ENCODE results near the gene MAD2L2.

- TF ChIP-seq POLR2A (IDR thresholded peaks at IDR 0.05; ENCODE audit: borderline replicate concordance, extremely low read depth, insufficient read depth, insufficient read length) = no peak
- TF ChIP-seq, protein P1, sequence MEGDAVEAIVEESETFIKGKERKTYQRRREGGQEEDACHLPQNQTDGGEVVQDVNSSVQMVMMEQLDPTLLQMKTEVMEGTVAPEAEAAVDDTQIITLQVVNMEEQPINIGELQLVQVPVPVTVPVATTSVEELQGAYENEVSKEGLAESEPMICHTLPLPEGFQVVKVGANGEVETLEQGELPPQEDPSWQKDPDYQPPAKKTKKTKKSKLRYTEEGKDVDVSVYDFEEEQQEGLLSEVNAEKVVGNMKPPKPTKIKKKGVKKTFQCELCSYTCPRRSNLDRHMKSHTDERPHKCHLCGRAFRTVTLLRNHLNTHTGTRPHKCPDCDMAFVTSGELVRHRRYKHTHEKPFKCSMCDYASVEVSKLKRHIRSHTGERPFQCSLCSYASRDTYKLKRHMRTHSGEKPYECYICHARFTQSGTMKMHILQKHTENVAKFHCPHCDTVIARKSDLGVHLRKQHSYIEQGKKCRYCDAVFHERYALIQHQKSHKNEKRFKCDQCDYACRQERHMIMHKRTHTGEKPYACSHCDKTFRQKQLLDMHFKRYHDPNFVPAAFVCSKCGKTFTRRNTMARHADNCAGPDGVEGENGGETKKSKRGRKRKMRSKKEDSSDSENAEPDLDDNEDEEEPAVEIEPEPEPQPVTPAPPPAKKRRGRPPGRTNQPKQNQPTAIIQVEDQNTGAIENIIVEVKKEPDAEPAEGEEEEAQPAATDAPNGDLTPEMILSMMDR (IDR thresholded peaks at IDR 0.05 in 2 of 3, conservative IDR thresholded peaks at IDR 0.05 in 1 of 3; ENCODE audit: borderline replicate concordance in 1 of 3, insufficient read depth in 1 of 3, low read depth in 2 of 3, low read length in 2 of 3) = no peak
- no peak for TF ChIP-seq EGR1 (IDR thresholded peaks at IDR 0.05; ENCODE audit: low read depth)
- no peak for TF ChIP-seq POLR2AphosphoS5 (IDR thresholded peaks at IDR 0.05; ENCODE audit: low read depth, low read length)
- no peak for TF ChIP-seq MAX (IDR thresholded peaks at IDR 0.05)
- TF ChIP-seq, protein P2, sequence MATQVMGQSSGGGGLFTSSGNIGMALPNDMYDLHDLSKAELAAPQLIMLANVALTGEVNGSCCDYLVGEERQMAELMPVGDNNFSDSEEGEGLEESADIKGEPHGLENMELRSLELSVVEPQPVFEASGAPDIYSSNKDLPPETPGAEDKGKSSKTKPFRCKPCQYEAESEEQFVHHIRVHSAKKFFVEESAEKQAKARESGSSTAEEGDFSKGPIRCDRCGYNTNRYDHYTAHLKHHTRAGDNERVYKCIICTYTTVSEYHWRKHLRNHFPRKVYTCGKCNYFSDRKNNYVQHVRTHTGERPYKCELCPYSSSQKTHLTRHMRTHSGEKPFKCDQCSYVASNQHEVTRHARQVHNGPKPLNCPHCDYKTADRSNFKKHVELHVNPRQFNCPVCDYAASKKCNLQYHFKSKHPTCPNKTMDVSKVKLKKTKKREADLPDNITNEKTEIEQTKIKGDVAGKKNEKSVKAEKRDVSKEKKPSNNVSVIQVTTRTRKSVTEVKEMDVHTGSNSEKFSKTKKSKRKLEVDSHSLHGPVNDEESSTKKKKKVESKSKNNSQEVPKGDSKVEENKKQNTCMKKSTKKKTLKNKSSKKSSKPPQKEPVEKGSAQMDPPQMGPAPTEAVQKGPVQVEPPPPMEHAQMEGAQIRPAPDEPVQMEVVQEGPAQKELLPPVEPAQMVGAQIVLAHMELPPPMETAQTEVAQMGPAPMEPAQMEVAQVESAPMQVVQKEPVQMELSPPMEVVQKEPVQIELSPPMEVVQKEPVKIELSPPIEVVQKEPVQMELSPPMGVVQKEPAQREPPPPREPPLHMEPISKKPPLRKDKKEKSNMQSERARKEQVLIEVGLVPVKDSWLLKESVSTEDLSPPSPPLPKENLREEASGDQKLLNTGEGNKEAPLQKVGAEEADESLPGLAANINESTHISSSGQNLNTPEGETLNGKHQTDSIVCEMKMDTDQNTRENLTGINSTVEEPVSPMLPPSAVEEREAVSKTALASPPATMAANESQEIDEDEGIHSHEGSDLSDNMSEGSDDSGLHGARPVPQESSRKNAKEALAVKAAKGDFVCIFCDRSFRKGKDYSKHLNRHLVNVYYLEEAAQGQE (IDR thresholded peaks at IDR 0.05; ENCODE audit: low read depth) = no peak
- no peak for TF ChIP-seq CEBPB (IDR thresholded peaks at IDR 0.05; ENCODE audit: low read depth)
- TF ChIP-seq RAD21 (IDR thresholded peaks at IDR 0.05; ENCODE audit: low read depth) = no peak
- TF ChIP-seq EZH2 (IDR thresholded peaks at IDR 0.05) = no peak
- no peak for TF ChIP-seq SIN3A (IDR thresholded peaks at IDR 0.05; ENCODE audit: low read depth)
- no peak for TF ChIP-seq ATF3 (IDR thresholded peaks at IDR 0.05)
- no peak for TF ChIP-seq EZH2phosphoT487 (IDR thresholded peaks at IDR 0.05; ENCODE audit: borderline replicate concordance)
These were observed 41.6 kb upstream of the MAD2L2 start for GRCh38 chr1:11722538-11722937.

Measured in HCT116 (cell line).